Inferior parietal cortex (tissue), 1 donor: Measurements from ENCODE around the gene SLC4A2.

Experiments used
- DNase-seq: peaks from one replicate; pipeline ENCODE4 v3.0.0-alpha.2; 2016; ENCODE audit errors: extremely low spot score

Gene SLC4A2

GRCh38 chr7:151081170-151082101 lies 22.0 kb downstream of the SLC4A2 start:
- no peak for DNase-seq

DNA sequence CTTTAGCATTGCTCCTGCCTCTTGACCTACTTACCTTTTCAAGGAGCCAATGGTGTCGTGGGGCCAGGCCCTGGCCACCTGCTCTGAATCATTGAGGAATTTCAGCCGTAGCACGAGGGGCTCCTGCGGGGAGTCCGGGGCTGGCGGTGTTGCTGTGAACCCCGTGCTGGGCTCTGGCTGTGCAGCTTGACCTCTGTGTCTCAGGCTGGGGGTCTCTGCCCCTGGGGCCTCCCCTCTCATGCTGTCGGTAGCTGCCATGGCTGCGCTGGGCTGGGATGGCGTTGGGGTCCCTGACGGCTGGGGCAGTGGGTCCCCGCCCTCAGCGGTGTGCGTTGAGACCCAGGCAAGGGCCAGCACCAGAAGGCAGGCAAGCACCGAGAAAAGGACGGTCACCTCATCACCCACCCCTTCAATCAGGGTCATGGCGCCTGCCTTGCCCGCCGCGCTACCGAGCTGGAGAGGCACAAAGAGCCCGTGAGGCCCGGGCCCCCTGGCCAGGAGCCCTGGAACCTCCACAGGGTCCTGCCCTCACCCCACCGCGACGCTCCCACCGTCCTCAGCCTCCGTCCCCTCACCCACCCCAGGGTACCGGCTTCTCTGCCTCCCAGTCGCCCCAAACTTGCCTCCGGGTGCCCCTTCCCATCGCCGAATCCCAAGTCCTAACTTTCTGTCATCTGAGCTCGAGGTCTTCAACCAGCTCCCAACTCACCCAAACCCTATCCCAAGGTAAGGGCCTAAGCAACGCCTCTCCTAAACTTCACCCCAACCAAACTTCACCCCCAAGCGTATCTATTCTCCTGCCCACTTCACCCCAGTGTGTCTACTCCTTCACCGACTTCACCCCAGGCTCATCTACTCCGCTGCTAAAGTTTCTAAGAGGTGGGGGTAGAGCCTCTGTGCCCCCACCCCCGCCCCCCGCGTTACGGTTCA lies 23.0 kb downstream of the SLC4A2 start:
- DNase-seq = no peak

DNA sequence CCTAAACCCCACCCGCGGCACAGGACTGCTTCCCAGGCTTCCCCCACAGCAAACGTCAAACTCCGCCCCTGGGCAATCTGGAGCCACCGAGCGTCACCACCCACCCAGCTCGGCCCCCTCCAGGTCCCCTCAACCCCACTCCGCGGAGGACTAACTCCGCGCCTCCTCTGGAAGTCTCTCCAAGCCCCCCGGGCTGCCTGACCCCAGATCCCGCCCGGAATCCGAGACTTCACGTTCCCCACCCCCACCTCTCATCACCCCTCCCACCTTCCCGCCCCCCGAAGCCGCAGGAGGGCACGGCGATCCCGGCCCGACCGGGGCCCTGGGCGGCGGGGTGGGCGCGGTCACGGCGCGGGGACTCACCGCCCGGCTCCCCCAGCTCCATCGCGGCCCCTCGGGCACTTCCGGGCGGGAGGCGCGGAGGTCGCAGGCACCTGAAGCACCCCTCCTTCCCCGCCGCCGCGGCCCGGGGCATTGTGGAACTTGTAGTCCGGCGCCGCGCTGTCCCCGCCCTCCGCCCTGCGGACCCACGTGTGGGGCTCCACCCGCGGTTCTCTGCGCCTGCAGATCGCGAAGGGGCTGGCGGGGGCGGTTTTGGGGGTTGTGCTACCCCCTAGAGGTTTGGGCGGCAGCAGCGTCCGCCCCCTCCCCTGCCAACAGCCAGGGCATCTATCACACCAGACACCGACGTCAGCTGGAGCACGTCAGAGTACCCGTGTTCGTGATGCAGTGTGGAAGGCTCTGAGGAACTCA lies 23.9 kb downstream of the SLC4A2 start, which contains the start of gene TMUB1:
TMUB1 (minus strand) TSS at position 423 of the 753 bp plus-strand sequence. CDS start 930 bp downstream, outside the sequence.
- no peak for DNase-seq

- DNase-seq = no peak
Measured at GRCh38 chr7:151083824-151084160, 24.4 kb downstream of the SLC4A2 start.

DNA sequence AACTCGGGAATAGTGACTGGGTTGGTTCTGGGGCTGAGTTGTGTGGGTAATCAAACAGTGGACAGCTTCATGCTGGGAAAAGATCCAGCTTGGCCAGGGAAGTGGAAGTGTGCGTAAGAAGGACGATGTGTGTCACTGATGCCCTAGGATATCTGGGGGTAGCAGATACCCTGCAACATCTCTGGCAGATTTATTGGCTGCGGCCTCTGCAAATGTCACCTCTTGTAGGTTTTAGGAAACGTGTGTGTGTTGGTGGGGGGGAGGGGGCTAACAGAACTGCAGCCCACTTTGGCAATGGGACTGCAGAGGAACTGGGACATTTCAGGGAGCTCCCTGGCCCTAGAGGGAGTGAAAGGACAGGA lies 25.9 kb downstream of the SLC4A2 start:
- no peak for DNase-seq

DNA sequence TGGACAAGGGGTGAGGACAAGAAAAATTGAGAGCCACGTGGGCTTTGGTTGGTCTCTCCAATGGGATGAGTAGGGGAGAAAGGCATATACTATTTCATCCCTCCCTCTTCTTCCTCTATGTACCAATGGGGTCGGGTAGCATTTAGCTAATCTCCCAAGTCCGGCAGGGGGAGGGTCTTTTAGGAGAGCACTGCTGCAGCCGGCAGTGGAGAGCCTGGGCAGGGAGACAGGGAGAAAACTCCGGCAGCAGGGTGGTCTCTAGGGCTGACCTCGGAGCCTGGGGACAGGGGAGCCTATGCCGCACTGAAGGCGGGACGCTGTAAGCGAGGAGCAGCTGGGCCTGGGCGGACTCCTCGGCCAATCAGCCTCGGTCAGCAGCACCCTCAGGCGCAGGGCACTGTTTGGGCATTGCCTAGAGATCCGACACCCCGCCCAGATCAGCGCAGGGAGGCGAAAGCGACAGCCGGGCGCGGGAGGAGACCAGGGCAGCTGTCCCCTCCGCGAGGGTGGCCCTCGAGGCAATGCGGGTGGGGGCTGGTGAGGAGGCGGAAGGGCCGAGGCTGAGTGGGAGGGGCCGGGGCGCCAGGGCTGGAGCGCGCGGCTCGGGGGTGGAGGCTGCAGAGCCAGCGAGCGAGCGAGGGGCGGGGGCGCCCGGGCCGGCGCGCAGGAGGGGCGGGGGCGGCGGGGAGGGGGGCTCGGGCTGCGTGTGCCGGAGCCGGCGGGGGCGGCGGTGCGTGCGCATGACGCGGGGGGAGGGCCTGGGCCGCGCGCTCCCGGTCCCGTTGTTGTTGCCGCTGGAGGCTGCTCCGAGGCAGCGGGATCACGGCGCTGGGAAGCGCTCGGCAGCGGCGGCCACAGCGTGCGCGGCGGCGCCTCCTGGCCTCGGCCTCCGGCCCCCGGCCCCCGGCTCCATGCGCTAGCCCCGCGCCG lies 26.6 kb downstream of the SLC4A2 start, which contains the start of gene AGAP3:
AGAP3 (plus strand) TSS at position 785 of the 930 bp plus-strand sequence. CDS start 267 bp downstream, outside the sequence.
- no peak for DNase-seq

DNA sequence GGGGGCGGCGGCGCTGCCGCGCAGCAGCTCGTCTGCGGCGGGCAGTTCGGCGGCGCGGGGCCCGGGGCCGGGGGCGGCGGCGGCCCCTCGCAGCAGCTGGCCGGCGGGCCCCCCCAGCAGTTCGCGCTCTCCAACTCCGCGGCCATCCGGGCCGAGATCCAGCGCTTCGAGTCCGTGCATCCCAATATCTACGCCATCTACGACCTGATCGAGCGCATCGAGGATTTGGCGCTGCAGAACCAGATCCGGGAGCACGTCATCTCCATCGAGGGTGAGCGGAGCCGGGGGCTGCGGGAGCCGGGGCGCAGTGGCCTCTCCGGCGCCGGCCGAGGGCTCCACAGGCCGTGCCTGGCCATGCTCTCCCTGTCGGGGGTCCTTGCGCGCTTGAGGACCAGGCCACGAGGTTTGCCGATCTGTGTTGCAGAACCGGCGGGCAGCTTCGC lies 27.4 kb downstream of the SLC4A2 start:
- no peak for DNase-seq

DNA sequence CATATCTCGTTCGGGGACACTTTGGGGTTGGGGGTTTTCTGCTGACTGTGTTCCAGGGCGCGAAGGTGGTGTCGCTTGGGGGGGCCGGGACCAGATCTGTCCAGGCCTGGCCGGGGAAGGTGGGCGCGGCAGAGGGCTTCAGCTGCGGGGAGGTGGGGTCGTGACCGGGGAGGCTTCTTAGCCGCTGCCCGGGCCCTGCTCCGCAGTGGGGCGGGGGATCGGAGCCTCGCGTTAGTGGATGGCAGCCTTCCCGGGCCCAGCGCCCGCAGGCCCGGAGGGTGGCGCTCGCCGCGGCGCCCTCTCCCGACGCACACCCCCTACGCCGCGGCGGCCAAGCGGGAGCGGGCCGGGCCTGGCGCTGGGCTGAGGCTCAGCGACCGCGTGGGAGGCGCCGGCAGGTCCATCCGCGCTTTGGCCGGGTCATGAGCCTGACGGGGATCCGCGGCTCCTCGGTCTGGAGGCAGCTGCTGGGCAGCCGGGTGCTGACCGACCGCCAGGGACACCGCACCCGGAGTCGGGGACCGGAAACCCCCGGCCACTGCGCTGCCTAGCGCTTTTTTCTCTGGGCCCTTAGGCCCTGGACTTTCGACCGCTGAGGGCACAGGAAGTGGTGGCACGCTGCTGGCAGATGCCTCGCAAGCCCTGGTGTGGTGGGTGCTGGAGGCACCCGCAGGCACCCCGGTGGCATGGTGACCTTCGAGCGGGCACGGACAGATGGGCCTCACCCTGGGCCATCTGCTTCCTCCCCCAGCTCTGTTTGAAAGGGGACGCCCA lies 28.0 kb downstream of the SLC4A2 start:
- DNase-seq = no peak

- no peak for DNase-seq
Measured at GRCh38 chr7:151088019-151088855, 28.8 kb downstream of the SLC4A2 start.

GRCh38 chr7:151088856-151089699 lies 29.7 kb downstream of the SLC4A2 start:
- DNase-seq = no peak

DNA sequence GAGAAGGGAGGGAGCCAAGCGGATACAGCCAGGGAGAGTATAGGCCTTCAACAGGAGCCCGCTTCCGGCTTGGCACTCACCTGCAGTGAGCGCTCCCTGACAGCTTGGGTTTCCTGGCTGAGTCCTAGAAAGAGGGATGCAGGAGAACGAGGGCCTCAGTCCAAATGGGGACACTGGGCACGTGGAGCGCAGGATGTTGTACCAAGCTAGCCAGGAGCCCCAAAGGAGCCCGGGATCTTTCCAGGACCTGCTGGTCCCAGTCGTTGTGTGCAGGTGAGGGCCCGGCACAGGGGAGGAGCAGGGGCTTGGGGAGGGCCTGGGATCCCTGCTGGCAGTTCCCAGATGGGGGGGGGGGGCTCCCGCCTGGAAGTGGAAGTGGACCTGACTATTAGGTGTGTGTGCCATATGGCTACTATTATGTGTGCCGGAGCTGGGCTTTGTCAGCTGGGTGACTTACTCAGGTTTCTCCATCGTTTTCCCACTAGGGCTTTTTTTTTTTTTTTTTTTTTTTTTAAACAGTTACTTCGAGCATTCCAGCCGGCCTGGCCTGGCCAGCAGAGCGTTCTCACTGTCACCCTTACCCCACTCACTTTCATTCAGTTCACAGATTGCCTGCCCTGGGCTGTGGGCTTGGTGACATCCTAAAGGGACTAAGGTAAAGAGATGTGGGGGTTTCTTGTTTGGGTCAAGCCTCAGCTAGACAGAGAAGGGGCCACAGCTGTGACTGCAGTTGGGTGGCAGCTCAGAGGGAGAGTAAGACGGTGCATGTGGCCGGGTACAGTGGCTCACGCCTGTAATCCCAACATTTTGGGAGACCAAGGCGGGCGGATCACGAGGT lies 30.7 kb downstream of the SLC4A2 start:
- no peak for DNase-seq

DNA sequence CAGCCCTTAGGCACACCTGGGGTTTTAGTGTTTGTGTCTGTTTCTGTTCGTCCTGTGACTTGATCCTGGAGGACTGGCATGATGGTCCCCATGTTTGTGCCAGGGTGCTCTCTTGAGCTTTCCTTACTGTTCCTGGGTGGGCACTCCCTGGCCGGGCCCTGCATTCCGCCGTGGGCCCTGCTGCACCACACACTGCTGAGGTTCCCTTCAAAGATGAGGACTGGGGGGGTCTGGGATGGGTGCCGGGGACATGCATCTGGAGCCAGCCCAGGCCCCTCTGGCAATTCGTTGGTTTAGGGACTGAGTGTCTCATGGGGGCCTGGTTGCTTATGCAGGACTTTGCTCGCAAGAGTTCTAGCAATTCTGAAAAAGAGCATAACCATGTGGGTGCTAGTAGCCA lies 31.6 kb downstream of the SLC4A2 start:
- DNase-seq = no peak

- no peak for DNase-seq
Measured at GRCh38 chr7:151091431-151091830, 32.0 kb downstream of the SLC4A2 start.

DNA sequence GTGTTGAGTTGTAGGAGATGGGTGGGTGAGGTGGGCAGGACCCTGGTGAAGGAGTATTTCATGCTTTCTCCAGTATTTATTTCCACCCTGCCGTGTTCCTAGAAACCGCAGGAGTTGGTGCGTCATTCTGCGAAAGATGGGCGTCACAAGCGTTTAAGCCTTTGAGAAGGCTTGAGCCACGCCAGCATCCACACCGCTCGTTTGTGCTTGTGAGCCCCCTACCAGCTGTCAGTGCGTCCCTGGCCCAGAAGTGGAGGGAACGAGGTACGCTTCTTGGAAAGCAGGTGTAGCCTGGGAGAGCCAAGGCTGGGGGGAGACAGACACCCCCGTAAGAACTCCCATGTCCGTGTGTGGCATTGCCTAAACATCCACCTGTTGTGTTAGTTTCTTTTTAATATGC lies 32.6 kb downstream of the SLC4A2 start:
- no peak for DNase-seq

- DNase-seq = no peak
Measured at GRCh38 chr7:151093748-151094147, 34.4 kb downstream of the SLC4A2 start.

DNA sequence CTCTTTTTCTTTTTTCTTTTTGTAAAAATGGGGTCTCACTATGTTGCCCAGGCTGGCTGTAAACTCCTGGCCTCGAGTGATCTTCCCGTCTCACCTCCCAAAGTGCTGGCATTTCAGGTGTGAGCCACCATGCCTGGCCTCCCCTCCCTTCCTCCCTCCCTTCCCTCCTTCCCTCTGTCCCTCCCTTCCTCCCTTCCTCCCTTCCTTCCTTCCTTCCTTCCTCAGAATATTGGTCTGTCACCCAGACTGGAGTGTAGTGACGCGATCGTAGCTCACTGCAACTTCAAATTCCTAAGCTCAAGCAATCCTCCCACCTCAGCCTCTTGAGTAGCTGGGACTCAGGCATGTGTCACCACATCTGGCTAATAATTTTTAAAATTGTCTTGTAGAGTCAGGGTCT lies 35.3 kb downstream of the SLC4A2 start:
- no peak for DNase-seq
